HepG2 (cell line): ENCODE results near the gene TSPAN3. TPM values are rescaled to one million over a fixed set of nuclear protein-coding genes. Genes with fewer than 3 reads are reported as not detected.

Experiments
- ATAC-seq: fragments of 200-7000 bp; cut with Tn5 transposase; 3 replicates; pipeline ENCODE4 v1.9.1; 2020; ENCODE audit warnings: mild to moderate bottlenecking, moderate library complexity
- BruUV-seq: library from RNA; stranded (reverse); fragments of 400-500 nt; replicated peaks from 2 replicates; lab custom pipeline; 2021; lab: Mats Ljungman, UMichigan
- CTCF ChIA-PET: fragments of 300-600 bp; formaldehyde crosslinking; extraction: SDS; loops from one replicate; lab custom pipeline; 2021; ENCODE audit warnings: low total read pairs, inconsistent platforms, low intra/inter-chr PET ratio; lab: Yijun Ruan, JAX
- POLR2A ChIA-PET: fragments of 350-600 bp; sonication (Branson Sonifier 250); formaldehyde crosslinking; loops from one replicate; lab custom pipeline; 2020; ENCODE audit warnings: antibody characterized with exemption, inconsistent platforms; lab: Yijun Ruan, JAX
- DNase-seq: peaks from one replicate; pipeline ENCODE4 v3.0.0-alpha.2; 2015; ENCODE audit warnings: low spot score
- FAIRE-seq: peaks from 3 replicates; lab custom pipeline; 2011; peaks lifted over from hg19 to GRCh38; lab: Jason Lieb, UNC
- H2AFZ ChIP-seq: one replicate; pipeline ENCODE4 v1.6.1; 2011; ENCODE audit warnings: low read length, inconsistent platforms
- H3K27ac ChIP-seq: fragments of 300-600 bp; 3 replicates; pipeline ENCODE4 v1.8.0; 2011; ENCODE audit warnings: mixed run types, mild to moderate bottlenecking, mixed read lengths, low read length, inconsistent platforms; ENCODE audit not compliant: insufficient read depth; ENCODE audit errors: extremely low read length
- H3K27me3 ChIP-seq, 2 experiments: fragments of 200-600 bp in 1 of 2; 2 replicates in 1 of 2; 3 replicates in 1 of 2; pipeline versions ENCODE4 v1.6.0 to v1.8.0; 2011; ENCODE audit warnings: low read length in 2 of 2, mild to moderate bottlenecking in 2 of 2, moderate library complexity in 2 of 2, inconsistent platforms in 1 of 2; ENCODE audit not compliant: insufficient read depth in 2 of 2, control insufficient read depth in 1 of 2
- H3K36me3 ChIP-seq, 2 experiments: fragments of 200-600 bp in 1 of 2; replicated peaks in 1 of 2; 2 replicates in 1 of 2; 3 replicates in 1 of 2; pipeline versions ENCODE4 v1.5.1 to v1.8.0; 2011; ENCODE audit warnings: low read length in 2 of 2, inconsistent platforms in 1 of 2; ENCODE audit not compliant: insufficient read depth in 2 of 2, control insufficient read depth in 1 of 2
- H3K4me1 ChIP-seq: 2 replicates; pipeline ENCODE4 v1.5.1; 2012; ENCODE audit warnings: low read length, inconsistent platforms; ENCODE audit not compliant: insufficient read depth
- H3K4me2 ChIP-seq: 2 replicates; pipeline ENCODE4 v1.6.0; 2011; ENCODE audit warnings: low read depth, low read length, inconsistent platforms
- H3K4me3 ChIP-seq, 3 experiments: fragments of 200-600 bp in 1 of 3; sonication (generic), shearing (Covaris generic) in 1 of 3; replicated peaks in 1 of 3; 2 replicates each; pipeline ENCODE4 v1.5.1; 2011 to 2016; ENCODE audit warnings: low read length in 3 of 3, inconsistent platforms in 2 of 3, low read depth in 2 of 3, mild to moderate bottlenecking in 2 of 3, control low read depth in 1 of 3, mixed read lengths in 1 of 3; ENCODE audit not compliant: insufficient read depth in 1 of 3
- H3K79me2 ChIP-seq: one replicate; pipeline ENCODE4 v1.6.1; 2011; ENCODE audit warnings: low read length, inconsistent platforms; ENCODE audit not compliant: insufficient read depth
- H3K9ac ChIP-seq: 2 replicates; pipeline ENCODE4 v1.6.0; 2011; ENCODE audit warnings: mild to moderate bottlenecking, low read depth, low read length, inconsistent platforms; ENCODE audit not compliant: insufficient read depth
- H3K9me3 ChIP-seq: 2 replicates; pipeline ENCODE4 v1.5.1; 2012; ENCODE audit warnings: mild to moderate bottlenecking, low read length
- H4K20me1 ChIP-seq: 2 replicates; pipeline ENCODE4 v1.6.0; 2011; ENCODE audit warnings: inconsistent platforms, mild to moderate bottlenecking, low read length, moderate library complexity; ENCODE audit not compliant: insufficient read depth
- ATF7 ChIP-seq, 2 experiments: fragments of 450-650 bp in 1 of 2; sonication (generic) in 1 of 2; formaldehyde crosslinking in 1 of 2; IDR thresholded peaks; 2 replicates each; pipeline versions ENCODE4 v1.4.0 to v1.6.1; 2016 to 2020; ENCODE audit warnings: antibody characterized with exemption in 1 of 2, mild to moderate bottlenecking in 1 of 2, missing genetic modification reagents in 1 of 2
- BATF2 ChIP-seq: sonication (generic); formaldehyde crosslinking; IDR thresholded peaks from 2 replicates; pipeline ENCODE4 v1.8.0; 2022; ENCODE audit warnings: mild to moderate bottlenecking, missing genetic modification reagents, moderate library complexity
- HIVEP1 ChIP-seq: sonication (generic); formaldehyde crosslinking; IDR thresholded peaks from 2 replicates; pipeline ENCODE4 v1.4.0; 2020; ENCODE audit warnings: mild to moderate bottlenecking, missing genetic modification reagents
- ZNF768 ChIP-seq: sonication (generic); formaldehyde crosslinking; IDR thresholded peaks from 2 replicates; pipeline ENCODE4 v1.4.0; 2020; ENCODE audit warnings: missing genetic modification reagents
- WGBS: methylation state at CpG from one replicate; pipeline ENCODE4 v1.1.6; 2017; ENCODE audit warnings: low lambda C conversion rate; 5-methylcytosine and 5-hydroxymethylcytosine counted together
- in situ Hi-C: cut with HindIII; loops from 2 replicates; pipeline ENCODE4 v1.10.0; 2017; ENCODE audit warnings: low pct_unique_long_range_greater_than_20kb; ENCODE audit not compliant: extremely low pct_ligation_motif_present
- intact Hi-C: fragments of 100-400 bp; cut with micrococcal nuclease; formaldehyde crosslinking; loops from one replicate; pipeline ENCODE4 v1.10.0; 2022; ENCODE audit not compliant: unreplicated experiment
- polyA plus RNA-seq, 8 experiments: library from polyadenylated mRNA; depleted of rRNA in 3 of 8; stranded (reverse) in 7 of 8; unstranded in 1 of 8; fragments of >200 nt; fragmentation: Illumina TruSeq in 4 of 8; extraction: Trizol in 4 of 8; gene quantifications; 2 replicates each; pipeline versions ENCODE4 v1.2.1 to v1.2.3, GENCODE V29; 2011 to 2016; ENCODE audit warnings: low read depth in 4 of 8, missing spikeins in 1 of 8, mixed read lengths in 1 of 8; ENCODE audit not compliant: insufficient read depth in 1 of 8
- total RNA-seq, 5 experiments: library from RNA; depleted of rRNA; stranded (reverse); fragments of >200 nt; fragmentation: Illumina TruSeq; extraction: Trizol; gene quantifications; 2 replicates each; pipeline ENCODE4 v1.2.3, GENCODE V29; 2016; ENCODE audit warnings: low read depth in 1 of 5
- TF ChIP-seq, protein P1 (sequence below): sonication (generic); formaldehyde crosslinking; IDR thresholded peaks from 2 replicates; pipeline ENCODE4 v1.9.0; 2021; ENCODE audit warnings: missing genetic modification reagents, borderline replicate concordance

The TSPAN3 gene
- total and polyA plus RNA-seq, 2 of the 13 experiments (the other 11 are each of a cell fraction or from before 2014, with no cell fraction given) = 167 to 170 TPM

DNA sequence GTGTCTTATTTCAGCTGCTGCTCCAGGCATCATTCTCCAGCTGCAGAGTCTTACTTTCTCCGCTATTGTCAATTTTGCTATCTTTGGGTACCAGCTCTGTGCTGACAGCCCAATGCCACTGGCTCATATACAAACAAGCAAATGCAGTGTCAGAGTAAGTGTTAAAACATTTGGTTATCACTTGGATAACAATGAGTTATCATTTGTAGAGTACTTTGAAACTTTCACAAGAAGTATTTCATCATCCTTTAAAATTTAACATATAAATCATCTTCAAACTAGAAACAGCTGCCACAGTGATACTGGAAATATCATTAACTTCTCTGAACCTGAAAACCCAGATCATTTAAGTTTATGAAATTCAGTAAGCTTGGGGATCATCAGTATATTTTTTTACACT is 13.8 kb downstream of the TSPAN3 start:
- 93% methylated on average over 1 of the region's 1 CpG for WGBS
- intact Hi-C loops = no loop called here
- POLR2A ChIA-PET = no interaction called here

More for the DNA sequence above, 13.8 kb downstream of the TSPAN3 start:
- H2AFZ ChIP-seq = no peak overlapping the region
- ATAC-seq (no peak), DNase-seq (no peak), FAIRE-seq (no peak)
- TF ChIP-seq BATF2 (CRISPR knock-in tag) = no peak
- no peak for TF ChIP-seq HIVEP1 (CRISPR knock-in tag)
- TF ChIP-seq, protein P1, sequence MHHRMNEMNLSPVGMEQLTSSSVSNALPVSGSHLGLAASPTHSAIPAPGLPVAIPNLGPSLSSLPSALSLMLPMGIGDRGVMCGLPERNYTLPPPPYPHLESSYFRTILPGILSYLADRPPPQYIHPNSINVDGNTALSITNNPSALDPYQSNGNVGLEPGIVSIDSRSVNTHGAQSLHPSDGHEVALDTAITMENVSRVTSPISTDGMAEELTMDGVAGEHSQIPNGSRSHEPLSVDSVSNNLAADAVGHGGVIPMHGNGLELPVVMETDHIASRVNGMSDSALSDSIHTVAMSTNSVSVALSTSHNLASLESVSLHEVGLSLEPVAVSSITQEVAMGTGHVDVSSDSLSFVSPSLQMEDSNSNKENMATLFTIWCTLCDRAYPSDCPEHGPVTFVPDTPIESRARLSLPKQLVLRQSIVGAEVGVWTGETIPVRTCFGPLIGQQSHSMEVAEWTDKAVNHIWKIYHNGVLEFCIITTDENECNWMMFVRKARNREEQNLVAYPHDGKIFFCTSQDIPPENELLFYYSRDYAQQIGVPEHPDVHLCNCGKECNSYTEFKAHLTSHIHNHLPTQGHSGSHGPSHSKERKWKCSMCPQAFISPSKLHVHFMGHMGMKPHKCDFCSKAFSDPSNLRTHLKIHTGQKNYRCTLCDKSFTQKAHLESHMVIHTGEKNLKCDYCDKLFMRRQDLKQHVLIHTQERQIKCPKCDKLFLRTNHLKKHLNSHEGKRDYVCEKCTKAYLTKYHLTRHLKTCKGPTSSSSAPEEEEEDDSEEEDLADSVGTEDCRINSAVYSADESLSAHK (CRISPR knock-in tag) = no peak
- TF ChIP-seq ATF7 (IDR thresholded peaks at IDR 0.05) = 0 out of 2 replicates have a peak, but pooled peaks have one; percentile 34
- no peak for TF ChIP-seq ATF7 (CRISPR knock-in tag; IDR thresholded peaks at IDR 0.05)
- TF ChIP-seq ZNF768 (CRISPR knock-in tag) = no peak
- no peaks in the 10 kb centered on the region for H3K27me3 ChIP-seq
- H3K36me3 ChIP-seq = peaks cover 1 to 12% of the 10 kb centered on the region in 2 experiments; a peak in 4 of 5 replicates
- no peak overlapping the region for H3K4me2 ChIP-seq
- CTCF ChIA-PET = no interaction called here
- H3K9ac ChIP-seq = no peak overlapping the region
- peaks cover 7% of the 10 kb centered on the region for H3K79me2 ChIP-seq
- BruUV-seq = no TSS peak
- no peak overlapping the region for H3K27ac ChIP-seq
- peaks cover 17% of the 10 kb centered on the region for H4K20me1 ChIP-seq
- no peaks in the 10 kb centered on the region for H3K9me3 ChIP-seq
- in situ Hi-C loops = no loop called here
- H3K4me3 ChIP-seq = no peak overlapping the region
- H3K4me1 ChIP-seq = peaks cover 23% of the 10 kb centered on the region
